DOHH2 (cell line): ENCODE measurements around the gene HOXA2.

Source experiments
- H3F3A ChIP-seq: fragments of 200-600 bp; sonication (generic), shearing (Covaris generic); 2 replicates; pipeline ENCODE4 v1.6.0; 2016; ENCODE audit warnings: antibody characterized with exemption, mild to moderate bottlenecking; ENCODE audit not compliant: control insufficient read depth, insufficient read depth
- H3K27ac ChIP-seq: fragments of 200-600 bp; sonication (generic); 2 replicates; pipeline ENCODE4 v1.5.1; 2014; ENCODE audit warnings: low read depth, mild to moderate bottlenecking, low read length, moderate library complexity
- H3K27me3 ChIP-seq: fragments of 200-600 bp; sonication (generic); 2 replicates; pipeline ENCODE4 v1.6.1; 2014; ENCODE audit warnings: mild to moderate bottlenecking, low read length, mixed read lengths; ENCODE audit not compliant: control insufficient read depth
- H3K36me3 ChIP-seq: fragments of 200-600 bp; sonication (generic); 2 replicates; pipeline ENCODE4 v1.6.1; 2014; ENCODE audit warnings: mild to moderate bottlenecking, low read length, moderate library complexity, mixed read lengths; ENCODE audit not compliant: control insufficient read depth
- H3K4me1 ChIP-seq: fragments of 200-600 bp; sonication (generic); 2 replicates; pipeline ENCODE4 v1.6.1; 2014; ENCODE audit warnings: mild to moderate bottlenecking, low read length, mixed read lengths; ENCODE audit not compliant: control insufficient read depth
- H3K4me2 ChIP-seq: fragments of 200-600 bp; sonication (generic); 2 replicates; pipeline ENCODE4 v1.6.0; 2014; ENCODE audit warnings: mild to moderate bottlenecking, low read length, moderate library complexity
- H3K4me3 ChIP-seq: fragments of 200-600 bp; sonication (generic); 2 replicates; pipeline ENCODE4 v1.5.1; 2014; ENCODE audit warnings: mild to moderate bottlenecking, low read length, mixed read lengths
- H3K79me2 ChIP-seq: fragments of 200-600 bp; sonication (generic); 2 replicates; pipeline ENCODE4 v1.6.1; 2014; ENCODE audit warnings: mild to moderate bottlenecking, low read length, mixed read lengths; ENCODE audit not compliant: control insufficient read depth
- H3K9me2 ChIP-seq: fragments of 200-600 bp; sonication (generic); replicated peaks from 2 replicates; pipeline ENCODE4 v1.6.1; 2014; ENCODE audit warnings: mild to moderate bottlenecking, low read length, mixed read lengths; ENCODE audit not compliant: control insufficient read depth
- H3K9me3 ChIP-seq: fragments of 200-600 bp; sonication (generic); 2 replicates; pipeline ENCODE4 v1.6.1; 2014; ENCODE audit warnings: antibody characterized with exemption, low read length, mixed read lengths; ENCODE audit not compliant: control insufficient read depth, insufficient read depth
- H4K20me1 ChIP-seq: fragments of 200-600 bp; sonication (generic); 2 replicates; pipeline ENCODE4 v1.6.0; 2014; ENCODE audit warnings: low read depth, mild to moderate bottlenecking, antibody characterized with exemption, low read length, moderate library complexity; ENCODE audit not compliant: control insufficient read depth, insufficient read depth
- CTCF ChIP-seq: fragments of 200-600 bp; sonication (generic); IDR thresholded peaks from one replicate; pipeline ENCODE4 v1.5.1; 2014; ENCODE audit warnings: antibody characterized with exemption, mild to moderate bottlenecking, low read depth, low read length; ENCODE audit not compliant: poor library complexity, severe bottlenecking
- EZH2phosphoT487 ChIP-seq: fragments of 200-600 bp; sonication (generic); IDR thresholded peaks from 2 replicates; pipeline ENCODE4 v1.6.1; 2017; ENCODE audit warnings: borderline replicate concordance, mild to moderate bottlenecking, antibody characterized with exemption, low read length, moderate library complexity, mixed read lengths

HOXA2 gene

GRCh38 chr7:27100694-27101170 is 1.8 kb downstream of the HOXA2 start:
- H3K27me3 ChIP-seq: peaks cover 28% of the 10 kb centered on the region
- peaks cover 13% of the 10 kb centered on the region for H3K4me1 ChIP-seq
- TF ChIP-seq EZH2phosphoT487 (no peak), CTCF (no peak)
- no peak overlapping the region for H3K4me3 ChIP-seq
- no peaks in the 10 kb centered on the region for H4K20me1 ChIP-seq
- no peaks in the 10 kb centered on the region for H3K36me3 ChIP-seq
- H3K79me2 ChIP-seq: peaks cover 15% of the 10 kb centered on the region
- no peak overlapping the region for H3K4me2 ChIP-seq
- no peaks in the 10 kb centered on the region for H3K9me3 ChIP-seq
- H3K9me2 ChIP-seq: no peaks in the 10 kb centered on the region
- H3F3A ChIP-seq: peaks cover 3% of the 10 kb centered on the region; the same call in 1 of the 2 replicates
- H3K27ac ChIP-seq: no peak overlapping the region

- H3K79me2 ChIP-seq: peaks cover 15% of the 10 kb centered on the region
- H3K36me3 ChIP-seq: no peaks in the 10 kb centered on the region
- H3K27me3 ChIP-seq: peaks cover 25% of the 10 kb centered on the region
- no peaks in the 10 kb centered on the region for H4K20me1 ChIP-seq
- H3F3A ChIP-seq: peaks cover 3% of the 10 kb centered on the region; the same call in 1 of the 2 replicates
- no peaks in the 10 kb centered on the region for H3K9me2 ChIP-seq
- no peak overlapping the region for H3K27ac ChIP-seq
- H3K9me3 ChIP-seq: no peaks in the 10 kb centered on the region
- H3K4me3 ChIP-seq: no peak overlapping the region
- no peak for TF ChIP-seq EZH2phosphoT487
- TF ChIP-seq CTCF: no peak
- no peak overlapping the region for H3K4me2 ChIP-seq
- H3K4me1 ChIP-seq: peaks cover 21% of the 10 kb centered on the region
Measured at GRCh38 chr7:27099453-27100370, 2.8 kb downstream of the HOXA2 start.

GRCh38 chr7:27098578-27099451 is 3.7 kb downstream of the HOXA2 start:
- Histone ChIP-seq H3K27me3 (peaks cover 20% of the 10 kb centered on the region), H3K4me3 (no peak overlapping the region), H3K4me1 (peaks cover 21% of the 10 kb centered on the region), H4K20me1 (no peaks in the 10 kb centered on the region), H3K36me3 (no peaks in the 10 kb centered on the region), H3K27ac (no peak overlapping the region), H3F3A (peaks cover 3% of the 10 kb centered on the region; the same call in 1 of the 2 replicates), H3K4me2 (no peak overlapping the region), H3K9me2 (no peaks in the 10 kb centered on the region), H3K79me2 (peaks cover 15% of the 10 kb centered on the region), H3K9me3 (no peaks in the 10 kb centered on the region)
- TF ChIP-seq CTCF (no peak), EZH2phosphoT487 (no peak)
